GM18867 (cell line): Measurements from ENCODE around the gene CYLC1.

Source experiments
- ATAC-seq: cut with Tn5 transposase; IDR thresholded peaks from one replicate; pipeline ENCODE4 v1.9.1; 2021; ENCODE audit warnings: mild to moderate bottlenecking, moderate library complexity; ENCODE audit not compliant: unreplicated experiment

The CYLC1 gene

GRCh38 chrX:83860846-83861245 lies at the start of gene CYLC1:
TSS of gene CYLC1 (plus strand) at chrX:83861146. CDS start at chrX:83861183, 37 bp downstream.
- ATAC-seq, result no peak

- no peak for ATAC-seq
These were observed 41.6 kb upstream of the CYLC1 start for GRCh38 chrX:83819304-83819703.

- no peak for ATAC-seq
These were observed 31.1 kb upstream of the CYLC1 start for GRCh38 chrX:83829874-83830273.

- ATAC-seq, result peak; percentile 100
These were observed 15.5 kb upstream of the CYLC1 start for GRCh38 chrX:83845397-83845796.

GRCh38 chrX:83847339-83847738 lies 13.6 kb upstream of the CYLC1 start:
- ATAC-seq, result no peak

GRCh38 chrX:83888585-83888984 lies 27.6 kb downstream of the CYLC1 start:
- ATAC-seq, result no peak

GRCh38 chrX:83892433-83892832 lies 31.5 kb downstream of the CYLC1 start:
- ATAC-seq, result no peak

GRCh38 chrX:83906921-83907320 lies 46.0 kb downstream of the CYLC1 start:
- ATAC-seq, result no peak

- ATAC-seq, result peak; percentile 73
These were observed 55.6 kb downstream of the CYLC1 start for GRCh38 chrX:83916525-83916924.

GRCh38 chrX:83934220-83934619 lies 73.3 kb downstream of the CYLC1 start:
- ATAC-seq, result no peak
